ENCODE data around the gene ACSS1. TPM values are rescaled to one million over a fixed set of nuclear protein-coding genes. Genes with fewer than 3 reads are reported as not detected.

The ACSS1 gene
- total RNA-seq, 1 experiment from 2014 or later = 2.3 TPM

GRCh38 chr20:25084626-25085187 lies 26.8 kb upstream of the ACSS1 start:
- Histone ChIP-seq H2AFZ (ENCODE audit: low read length) (no peak overlapping the region), H3F3A (ENCODE audit: low read length, unreplicated experiment) (no peaks in the 10 kb centered on the region), H3K27ac (ENCODE audit: low read length) (no peak overlapping the region), H3K4me3 (ENCODE audit: low read length) (no peak overlapping the region), H3K9ac (ENCODE audit: low read length) (no peak overlapping the region), H3K4me2 (ENCODE audit: low read length) (no peak overlapping the region), H3K9me2 (replicated peaks; ENCODE audit: low read length) (no peaks in the 10 kb centered on the region), H3K27me3 (ENCODE audit: low read length) (peaks cover 6% of the 10 kb centered on the region; the same call in 1 of the 2 replicates), H3K79me2 (ENCODE audit: low read length) (no peaks in the 10 kb centered on the region), H3K4me1 (ENCODE audit: insufficient read depth, low read length) (no peaks in the 10 kb centered on the region), H3K36me3 (ENCODE audit: low read depth, low read length) (no peaks in the 10 kb centered on the region), H3K9me3 (ENCODE audit: low read length) (no peaks in the 10 kb centered on the region), H4K20me1 (ENCODE audit: low read length) (no peaks in the 10 kb centered on the region)
- no peak for DNase-seq
- intact Hi-C loops (cut with micrococcal nuclease) = no loop called here
- ChIA-PET CTCF (no interaction called here), POLR2A (ENCODE audit: unreplicated experiment) (no interaction called here)
- BruUV-seq (replicated peaks) = no TSS peak
- TF ChIP-seq EZH2 (IDR thresholded peaks at IDR 0.05; ENCODE audit: low read length, unreplicated experiment) (no peak), EZH2phosphoT487 (IDR thresholded peaks at IDR 0.05; ENCODE audit: borderline replicate concordance, low read length) (no peak)
- TF ChIP-seq, protein P1, sequence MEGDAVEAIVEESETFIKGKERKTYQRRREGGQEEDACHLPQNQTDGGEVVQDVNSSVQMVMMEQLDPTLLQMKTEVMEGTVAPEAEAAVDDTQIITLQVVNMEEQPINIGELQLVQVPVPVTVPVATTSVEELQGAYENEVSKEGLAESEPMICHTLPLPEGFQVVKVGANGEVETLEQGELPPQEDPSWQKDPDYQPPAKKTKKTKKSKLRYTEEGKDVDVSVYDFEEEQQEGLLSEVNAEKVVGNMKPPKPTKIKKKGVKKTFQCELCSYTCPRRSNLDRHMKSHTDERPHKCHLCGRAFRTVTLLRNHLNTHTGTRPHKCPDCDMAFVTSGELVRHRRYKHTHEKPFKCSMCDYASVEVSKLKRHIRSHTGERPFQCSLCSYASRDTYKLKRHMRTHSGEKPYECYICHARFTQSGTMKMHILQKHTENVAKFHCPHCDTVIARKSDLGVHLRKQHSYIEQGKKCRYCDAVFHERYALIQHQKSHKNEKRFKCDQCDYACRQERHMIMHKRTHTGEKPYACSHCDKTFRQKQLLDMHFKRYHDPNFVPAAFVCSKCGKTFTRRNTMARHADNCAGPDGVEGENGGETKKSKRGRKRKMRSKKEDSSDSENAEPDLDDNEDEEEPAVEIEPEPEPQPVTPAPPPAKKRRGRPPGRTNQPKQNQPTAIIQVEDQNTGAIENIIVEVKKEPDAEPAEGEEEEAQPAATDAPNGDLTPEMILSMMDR (conservative IDR thresholded peaks at IDR 0.05; ENCODE audit: low read depth, low read length) = no peak
- ATAC-seq = no peak

DNA sequence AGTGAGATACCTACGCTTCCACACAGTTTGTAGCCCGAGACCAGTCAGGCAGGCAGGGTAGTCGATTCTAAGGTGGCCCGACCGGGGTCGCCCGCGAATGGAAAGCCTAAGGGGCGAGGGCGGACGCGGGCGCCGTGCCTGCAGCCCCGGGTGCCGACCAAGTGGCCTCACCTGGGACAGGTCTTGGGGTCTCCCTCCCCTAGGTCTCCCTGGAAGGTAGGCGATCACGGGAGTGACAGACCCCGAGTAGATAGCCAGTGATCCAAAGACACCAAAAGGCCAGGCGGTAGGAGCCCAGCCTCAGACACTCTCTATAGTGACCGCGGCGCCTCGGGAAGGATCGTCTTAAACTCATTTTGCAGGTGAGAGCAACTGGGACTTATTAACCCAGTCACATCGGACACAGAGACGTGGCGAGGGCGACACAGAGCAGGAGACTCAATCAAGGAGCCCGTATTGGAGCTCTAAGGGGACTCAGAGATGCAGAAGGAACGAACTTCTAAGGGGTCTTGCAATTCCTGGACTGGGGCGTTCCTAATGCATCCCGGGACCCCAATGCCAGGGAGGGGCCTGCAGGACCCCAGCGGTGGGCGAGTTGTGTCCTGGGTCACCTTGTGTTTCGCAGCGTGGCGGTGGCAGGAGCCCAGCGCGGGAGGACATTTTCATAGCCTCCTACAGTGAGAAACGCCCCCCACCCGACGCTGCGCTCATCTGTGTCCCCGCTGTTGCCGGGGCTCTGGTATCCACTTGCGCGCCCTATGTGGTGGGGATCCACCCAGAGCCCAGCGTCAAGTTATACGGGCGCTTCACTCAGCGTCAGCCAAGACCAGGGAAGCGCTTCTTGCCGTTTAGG lies 26.1 kb upstream of the ACSS1 start:
- H3K4me1 ChIP-seq (ENCODE audit: insufficient read depth, low read length) = no peaks in the 10 kb centered on the region
- no peak overlapping the region for H3K4me3 ChIP-seq (ENCODE audit: low read length)
- no TSS peak for BruUV-seq (replicated peaks)
- H3K27ac ChIP-seq (ENCODE audit: low read length) = no peak overlapping the region
- H3K9me3 ChIP-seq (ENCODE audit: low read length) = no peaks in the 10 kb centered on the region
- no peaks in the 10 kb centered on the region for H3K36me3 ChIP-seq (ENCODE audit: low read depth, low read length)
- no peak for ATAC-seq
- POLR2A ChIA-PET (ENCODE audit: unreplicated experiment) = no interaction called here
- no peak overlapping the region for H3K9ac ChIP-seq (ENCODE audit: low read length)
- no peaks in the 10 kb centered on the region for H3F3A ChIP-seq (ENCODE audit: low read length, unreplicated experiment)
- intact Hi-C loops (cut with micrococcal nuclease) = no loop called here
- no peak overlapping the region for H3K4me2 ChIP-seq (ENCODE audit: low read length)
- no peaks in the 10 kb centered on the region for H3K9me2 ChIP-seq (replicated peaks; ENCODE audit: low read length)
- CTCF ChIA-PET = no interaction called here
- H3K27me3 ChIP-seq (ENCODE audit: low read length) = peaks cover 6% of the 10 kb centered on the region; the same call in 1 of the 2 replicates
- H3K79me2 ChIP-seq (ENCODE audit: low read length) = no peaks in the 10 kb centered on the region
- DNase-seq = no peak
- no peaks in the 10 kb centered on the region for H4K20me1 ChIP-seq (ENCODE audit: low read length)
- H2AFZ ChIP-seq (ENCODE audit: low read length) = no peak overlapping the region
- TF ChIP-seq EZH2 (IDR thresholded peaks at IDR 0.05; ENCODE audit: low read length, unreplicated experiment) (no peak), EZH2phosphoT487 (IDR thresholded peaks at IDR 0.05; ENCODE audit: borderline replicate concordance, low read length) (no peak)
- TF ChIP-seq, protein P1 (conservative IDR thresholded peaks at IDR 0.05; ENCODE audit: low read depth, low read length) = no peak
